ENCODE data around the gene NEURL2.

The NEURL2 gene

DNA sequence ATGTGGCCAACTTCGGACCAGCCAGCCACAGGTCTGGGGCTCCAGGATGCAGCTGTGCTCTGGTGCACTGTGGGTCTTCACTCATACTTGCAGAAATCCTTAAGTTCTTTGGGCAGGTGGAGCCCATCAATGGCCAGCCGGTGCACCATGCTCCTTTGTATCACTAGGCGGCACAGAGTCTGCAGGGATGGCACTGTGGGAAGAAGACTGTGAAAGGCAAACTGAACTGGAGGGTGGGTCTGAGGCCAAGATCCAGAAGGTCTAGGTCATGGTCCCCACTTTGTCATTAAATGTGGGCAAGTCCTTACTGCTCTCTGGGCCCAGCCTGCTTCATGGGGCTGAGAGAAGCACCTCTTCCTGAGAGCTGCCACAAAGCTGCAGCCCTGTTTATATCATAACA lies 2.3 kb downstream of the NEURL2 start:
- no peak for DNase-seq (ENCODE audit: low read depth)
- no peak for TF ChIP-seq CTCF (IDR thresholded peaks at IDR 0.05; ENCODE audit: low read depth, low read length, missing control alignments)
- H3K4me3 ChIP-seq (ENCODE audit: low read depth, low read length) = no peak overlapping the region

- no peak for DNase-seq (ENCODE audit: low read depth)
- no peak for TF ChIP-seq CTCF (IDR thresholded peaks at IDR 0.05; ENCODE audit: low read depth, low read length, missing control alignments)
- H3K4me3 ChIP-seq (ENCODE audit: low read depth, low read length) = no peak within 1 kb of the TSS
Observed at GRCh38 chr20:45887346-45887715, 3.7 kb downstream of the NEURL2 start, which contains the start of gene SPATA25. Gene SPATA25, minus strand, starts transcription at chr20:45887622. Its CDS starts 32 bp downstream, at chr20:45887590.

- no peak for TF ChIP-seq CTCF (IDR thresholded peaks at IDR 0.05; ENCODE audit: low read depth, low read length, missing control alignments)
- H3K4me3 ChIP-seq (ENCODE audit: low read depth, low read length) = no peak overlapping the region
- no peak for DNase-seq (ENCODE audit: low read depth)
Observed at GRCh38 chr20:45886590-45887345, 4.2 kb downstream of the NEURL2 start.

DNA sequence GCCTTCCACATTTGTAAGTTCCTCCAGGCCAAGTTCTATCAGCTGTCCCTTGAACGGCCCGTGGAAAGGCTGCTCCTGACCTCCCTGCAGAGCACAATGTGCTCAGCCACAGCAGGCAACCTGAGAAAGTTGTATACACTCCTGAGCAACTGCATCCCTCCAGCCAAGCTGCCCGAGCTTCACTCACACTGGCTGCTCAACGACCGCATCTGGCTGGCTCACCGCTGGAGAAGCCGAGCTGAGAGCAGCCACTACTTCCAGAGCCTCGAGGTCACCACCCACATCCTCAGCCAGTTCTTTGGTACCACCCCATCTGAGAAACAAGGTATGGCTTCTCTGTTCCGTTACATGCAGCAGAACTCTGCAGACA lies 7.9 kb downstream of the NEURL2 start:
- TF ChIP-seq CTCF (IDR thresholded peaks at IDR 0.05; ENCODE audit: low read depth, low read length, missing control alignments) = no peak
- no peak for DNase-seq (ENCODE audit: low read depth)
- H3K4me3 ChIP-seq (ENCODE audit: low read depth, low read length) = no peak overlapping the region

GRCh38 chr20:45882469-45883099 lies 8.4 kb downstream of the NEURL2 start:
- TF ChIP-seq CTCF (IDR thresholded peaks at IDR 0.05; ENCODE audit: low read depth, low read length, missing control alignments) = no peak
- H3K4me3 ChIP-seq (ENCODE audit: low read depth, low read length) = no peak overlapping the region
- no peak for DNase-seq (ENCODE audit: low read depth)

GRCh38 chr20:45880988-45881788 lies 9.8 kb downstream of the NEURL2 start, which contains the start of gene ZSWIM1:
Gene ZSWIM1, plus strand, starts transcription at chr20:45881227. Its CDS starts 1,366 bp downstream, at chr20:45882593.
- peak; percentile 99 for DNase-seq (ENCODE audit: low read depth)
- TF ChIP-seq CTCF (IDR thresholded peaks at IDR 0.05; ENCODE audit: low read depth, low read length, missing control alignments) = no peak
- peak within 1 kb of the TSS; percentile 88 for H3K4me3 ChIP-seq (ENCODE audit: low read depth, low read length)

Measured in GM12864 (cell line).